ACC112 (cell line): ENCODE measurements around the gene GALNT10.
"Not testable (repeated sequence)": the region's sequence is repeated elsewhere in the genome, so short reads cannot be mapped to it uniquely, and the experiment has no call there.

Source experiments
- H2AFZ ChIP-seq: fragments of 200-600 bp; sonication (generic); one replicate; pipeline ENCODE4 v1.6.0; 2017; ENCODE audit warnings: antibody characterized with exemption, low read length; ENCODE audit not compliant: unreplicated experiment
- H3K27ac ChIP-seq: fragments of 200-600 bp; sonication (generic); 2 replicates; pipeline ENCODE4 v1.5.1; 2014; ENCODE audit warnings: low read depth, mild to moderate bottlenecking, antibody characterized with exemption, low read length, moderate library complexity
- H3K27me3 ChIP-seq: fragments of 200-600 bp; sonication (generic); 2 replicates; pipeline ENCODE4 v1.6.1; 2014; ENCODE audit warnings: mild to moderate bottlenecking, antibody characterized with exemption, low read length, moderate library complexity, mixed read lengths; ENCODE audit not compliant: insufficient read depth
- H3K36me3 ChIP-seq: fragments of 200-600 bp; sonication (generic); 2 replicates; pipeline ENCODE4 v1.6.1; 2016; ENCODE audit warnings: mild to moderate bottlenecking, antibody characterized with exemption, low read length, moderate library complexity, mixed read lengths; ENCODE audit not compliant: insufficient read depth
- H3K4me1 ChIP-seq: fragments of 200-600 bp; sonication (generic); one replicate; pipeline ENCODE4 v1.6.1; 2016; ENCODE audit warnings: low read length, mixed read lengths; ENCODE audit not compliant: insufficient read depth, unreplicated experiment, control insufficient read depth
- H3K4me3 ChIP-seq: fragments of 200-600 bp; sonication (generic); 2 replicates; pipeline ENCODE4 v1.5.1; 2014; ENCODE audit warnings: mild to moderate bottlenecking, low read depth, low read length
- H3K79me2 ChIP-seq: fragments of 200-600 bp; sonication (generic); one replicate; pipeline ENCODE4 v1.6.0; 2016; ENCODE audit warnings: low read length; ENCODE audit not compliant: control insufficient read depth, unreplicated experiment, insufficient read depth

GALNT10 gene

GRCh38 chr5:154355129-154355611 is 164.6 kb downstream of the GALNT10 start:
- Histone ChIP-seq H3K27ac (no peak overlapping the region), H2AFZ (no peak overlapping the region), H3K4me3 (no peak overlapping the region), H3K36me3 (no peaks in the 10 kb centered on the region), H3K27me3 (no peaks in the 10 kb centered on the region), H3K4me1 (peaks cover 41% of the 10 kb centered on the region), H3K79me2 (no peaks in the 10 kb centered on the region)

- peak overlapping the region; percentile 42; the same call in 1 of the 2 replicates for H3K4me3 ChIP-seq
- peak overlapping the region; percentile 47 for H2AFZ ChIP-seq
- H3K27ac ChIP-seq, result peak overlapping the region; percentile 66
- no peaks in the 10 kb centered on the region for H3K36me3 ChIP-seq
- H3K79me2 ChIP-seq, result no peaks in the 10 kb centered on the region
- no peaks in the 10 kb centered on the region for H3K27me3 ChIP-seq
- H3K4me1 ChIP-seq, result peaks cover 45% of the 10 kb centered on the region
Measured at GRCh38 chr5:154356020-154356655, 165.6 kb downstream of the GALNT10 start.

GRCh38 chr5:154356958-154357357 is 166.4 kb downstream of the GALNT10 start:
- Histone ChIP-seq H3K36me3 (no peaks in the 10 kb centered on the region), H3K27me3 (no peaks in the 10 kb centered on the region), H3K27ac (peak overlapping the region; percentile 66), H3K4me3 (0 out of 2 replicates have a peak overlapping the region, but pooled peaks have one; percentile 42), H3K4me1 (peaks cover 45% of the 10 kb centered on the region), H2AFZ (no peak overlapping the region), H3K79me2 (no peaks in the 10 kb centered on the region)

- no peak overlapping the region for H3K27ac ChIP-seq
- no peak overlapping the region for H3K4me3 ChIP-seq
- H3K79me2 ChIP-seq, result no peaks in the 10 kb centered on the region
- H2AFZ ChIP-seq, result no peak overlapping the region
- no peaks in the 10 kb centered on the region for H3K27me3 ChIP-seq
- no peaks in the 10 kb centered on the region for H3K36me3 ChIP-seq
- peaks cover 45% of the 10 kb centered on the region for H3K4me1 ChIP-seq
Measured at GRCh38 chr5:154358516-154359220, 168.1 kb downstream of the GALNT10 start.

GRCh38 chr5:154359221-154359573 is 168.7 kb downstream of the GALNT10 start:
- H3K36me3 ChIP-seq, result no peaks in the 10 kb centered on the region
- no peaks in the 10 kb centered on the region for H3K27me3 ChIP-seq
- no peak overlapping the region for H2AFZ ChIP-seq
- H3K79me2 ChIP-seq, result no peaks in the 10 kb centered on the region
- H3K4me3 ChIP-seq, result no peak overlapping the region
- H3K27ac ChIP-seq, result no peak overlapping the region
- H3K4me1 ChIP-seq, result peaks cover 47% of the 10 kb centered on the region

GRCh38 chr5:154360241-154360640 is 169.7 kb downstream of the GALNT10 start:
- H3K27ac ChIP-seq, H3K4me3 ChIP-seq, H2AFZ ChIP-seq, H3K79me2 ChIP-seq, H3K36me3 ChIP-seq, H3K27me3 ChIP-seq: not testable (repeated sequence)
- peaks cover 52% of the 10 kb centered on the region for H3K4me1 ChIP-seq

GRCh38 chr5:154363411-154363810 is 172.9 kb downstream of the GALNT10 start:
- Histone ChIP-seq H3K27me3 (no peaks in the 10 kb centered on the region), H2AFZ (no peak overlapping the region), H3K79me2 (no peaks in the 10 kb centered on the region), H3K4me3 (no peak overlapping the region), H3K36me3 (no peaks in the 10 kb centered on the region), H3K4me1 (peaks cover 61% of the 10 kb centered on the region), H3K27ac (no peak overlapping the region)

- H3K4me3 ChIP-seq, result no peak overlapping the region
- H3K4me1 ChIP-seq, result peaks cover 62% of the 10 kb centered on the region
- H3K36me3 ChIP-seq, result no peaks in the 10 kb centered on the region
- H3K79me2 ChIP-seq, result peaks cover 3% of the 10 kb centered on the region
- no peak overlapping the region for H3K27ac ChIP-seq
- H3K27me3 ChIP-seq, result no peaks in the 10 kb centered on the region
- no peak overlapping the region for H2AFZ ChIP-seq
Measured at GRCh38 chr5:154364771-154365170, 174.2 kb downstream of the GALNT10 start.

- Histone ChIP-seq H2AFZ (no peak overlapping the region), H3K36me3 (no peaks in the 10 kb centered on the region), H3K4me3 (no peak overlapping the region), H3K4me1 (peaks cover 66% of the 10 kb centered on the region), H3K79me2 (peaks cover 3% of the 10 kb centered on the region), H3K27ac (peak overlapping the region; percentile 87), H3K27me3 (no peaks in the 10 kb centered on the region)
Measured at GRCh38 chr5:154365823-154366222, 175.3 kb downstream of the GALNT10 start.

- no peaks in the 10 kb centered on the region for H3K36me3 ChIP-seq
- H3K4me3 ChIP-seq, result no peak overlapping the region
- H2AFZ ChIP-seq, result no peak overlapping the region
- no peaks in the 10 kb centered on the region for H3K27me3 ChIP-seq
- H3K79me2 ChIP-seq, result peaks cover 3% of the 10 kb centered on the region
- H3K27ac ChIP-seq, result peak overlapping the region; percentile 87
- H3K4me1 ChIP-seq, result peaks cover 71% of the 10 kb centered on the region
Measured at GRCh38 chr5:154366353-154366752, 175.8 kb downstream of the GALNT10 start.

GRCh38 chr5:154367101-154367500 is 176.6 kb downstream of the GALNT10 start:
- H3K4me1 ChIP-seq, result peaks cover 79% of the 10 kb centered on the region
- no peaks in the 10 kb centered on the region for H3K36me3 ChIP-seq
- peak overlapping the region; percentile 87 for H3K27ac ChIP-seq
- peaks cover 4% of the 10 kb centered on the region for H3K79me2 ChIP-seq
- no peak overlapping the region for H2AFZ ChIP-seq
- H3K4me3 ChIP-seq, result no peak overlapping the region
- H3K27me3 ChIP-seq, result no peaks in the 10 kb centered on the region
